Measurements from ENCODE around the gene STK17B. TPM values are rescaled to one million over a fixed set of nuclear protein-coding genes. Genes with fewer than 3 reads are reported as not detected.

The STK17B gene
- total RNA-seq (ENCODE audit: low replicate concordance) = 50.5 and 114 TPM in 2 replicates

DNA sequence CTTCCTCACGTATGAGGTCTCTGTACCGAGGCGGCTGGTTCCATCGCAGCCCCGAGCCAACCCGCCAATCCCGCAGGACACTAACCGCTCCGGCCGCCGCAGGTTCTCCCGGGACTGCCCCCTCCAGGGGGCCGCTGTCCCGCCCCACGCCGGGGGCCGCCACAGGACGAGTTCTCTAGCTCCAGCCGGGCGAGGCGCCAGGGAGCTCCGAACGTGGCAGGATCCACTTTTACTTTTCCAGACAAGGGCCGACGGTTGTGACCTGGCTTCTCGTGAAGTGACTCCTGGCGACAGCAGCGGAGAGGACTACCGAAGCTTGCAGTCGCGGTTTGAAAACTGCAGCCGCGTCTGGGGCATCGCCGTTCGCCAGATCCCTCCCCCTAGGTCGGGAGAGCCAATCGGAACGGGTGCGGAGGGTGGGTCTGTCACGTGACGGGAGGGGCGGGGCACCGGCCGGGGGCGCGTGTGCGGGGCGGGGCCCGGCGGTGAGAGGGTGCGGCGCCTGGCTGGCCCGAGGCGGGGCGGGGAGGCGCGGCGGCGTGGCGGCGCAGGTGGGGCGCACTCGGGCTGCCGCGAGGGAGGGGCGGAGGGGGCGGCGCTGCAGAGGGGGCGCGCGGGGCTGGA lies at the start of gene STK17B:
TSS of gene STK17B (minus strand) at position 331 of the 624 bp plus-strand sequence. CDS start 8,195 bp downstream, outside the sequence.
- peak within 1 kb of the TSS; percentile 89 for H3K4me3 ChIP-seq (ENCODE audit: low read depth, low read length)
- peak; percentile 89 for DNase-seq (ENCODE audit: low read depth)
- TF ChIP-seq CTCF (IDR thresholded peaks at IDR 0.05; ENCODE audit: insufficient read depth, low read length) = peak; percentile 20

GRCh38 chr2:196220671-196221070 lies 49.3 kb upstream of the STK17B start:
- no peak for DNase-seq (ENCODE audit: low read depth)
- no peak for TF ChIP-seq CTCF (IDR thresholded peaks at IDR 0.05; ENCODE audit: insufficient read depth, low read length)
- no peak overlapping the region for H3K4me3 ChIP-seq (ENCODE audit: low read depth, low read length)

DNA sequence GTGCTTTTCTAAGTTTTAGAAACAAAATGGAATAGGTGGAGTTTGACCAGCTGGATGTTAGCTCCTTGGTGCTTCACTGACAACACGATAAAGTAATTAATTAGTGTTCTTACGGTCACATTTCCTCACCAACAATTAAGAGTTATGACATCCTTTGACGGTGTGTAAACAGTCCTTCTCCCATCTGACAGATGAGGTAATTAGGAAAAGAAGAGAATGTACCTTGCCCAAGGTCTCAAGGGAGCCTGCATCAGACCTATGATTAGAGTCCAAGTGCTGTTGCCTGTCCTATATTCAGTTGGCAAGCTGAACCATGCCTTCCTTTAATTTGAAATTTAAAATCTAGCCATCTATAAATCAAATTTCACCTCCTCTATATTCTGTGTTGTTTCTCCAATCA lies 48.3 kb upstream of the STK17B start:
- H3K4me3 ChIP-seq (ENCODE audit: low read depth, low read length) = no peak overlapping the region
- DNase-seq (ENCODE audit: low read depth) = no peak
- no peak for TF ChIP-seq CTCF (IDR thresholded peaks at IDR 0.05; ENCODE audit: insufficient read depth, low read length)

GRCh38 chr2:196218106-196218505 lies 46.7 kb upstream of the STK17B start:
- no peak overlapping the region for H3K4me3 ChIP-seq (ENCODE audit: low read depth, low read length)
- TF ChIP-seq CTCF (IDR thresholded peaks at IDR 0.05; ENCODE audit: insufficient read depth, low read length) = no peak
- DNase-seq (ENCODE audit: low read depth) = no peak

DNA sequence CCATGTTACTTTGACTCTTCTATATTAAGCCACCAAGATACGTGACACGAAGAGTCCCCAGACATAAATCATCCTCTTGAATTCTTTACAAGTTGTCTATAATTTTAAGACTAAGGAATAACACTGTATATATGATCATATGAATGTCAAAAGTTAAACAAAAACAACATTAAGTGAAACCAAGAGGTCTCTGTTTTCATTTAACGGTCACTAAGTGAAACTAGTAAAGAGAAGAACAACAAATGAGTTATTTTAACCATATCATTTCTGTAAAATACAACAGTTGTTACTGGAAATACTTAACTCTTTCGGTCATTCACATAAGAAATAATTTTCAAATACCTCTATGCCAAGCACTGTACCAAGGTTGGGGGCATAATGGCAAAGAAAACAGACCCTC lies 45.7 kb upstream of the STK17B start:
- H3K4me3 ChIP-seq (ENCODE audit: low read depth, low read length) = no peak overlapping the region
- TF ChIP-seq CTCF (IDR thresholded peaks at IDR 0.05; ENCODE audit: insufficient read depth, low read length) = no peak

GRCh38 chr2:196215376-196215775 lies 44.0 kb upstream of the STK17B start:
- DNase-seq (ENCODE audit: low read depth) = no peak
- TF ChIP-seq CTCF (IDR thresholded peaks at IDR 0.05; ENCODE audit: insufficient read depth, low read length) = no peak
- no peak overlapping the region for H3K4me3 ChIP-seq (ENCODE audit: low read depth, low read length)

More for the DNA sequence above, 45.7 kb upstream of the STK17B start:
- DNase-seq (ENCODE audit: low read depth) = no peak

DNA sequence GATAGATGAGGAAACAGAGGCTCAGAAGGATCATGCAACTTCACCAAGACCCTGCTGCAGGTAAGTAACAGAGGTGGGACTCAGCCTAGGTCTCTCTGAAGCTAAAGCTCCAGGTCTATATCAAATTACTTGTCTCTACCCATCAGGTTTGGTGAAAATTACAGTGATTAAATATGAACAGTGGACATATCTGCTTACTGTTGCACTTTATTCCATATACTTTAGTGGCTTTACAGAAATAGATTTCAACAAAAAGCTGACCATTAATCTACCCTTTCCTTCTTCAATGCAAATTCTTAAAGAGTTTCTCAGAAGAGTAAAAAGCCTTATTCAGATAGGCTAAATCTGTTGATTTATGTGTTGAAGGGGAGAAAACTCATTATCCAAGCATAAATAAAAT lies 42.8 kb upstream of the STK17B start:
- no peak overlapping the region for H3K4me3 ChIP-seq (ENCODE audit: low read depth, low read length)
- no peak for DNase-seq (ENCODE audit: low read depth)
- TF ChIP-seq CTCF (IDR thresholded peaks at IDR 0.05; ENCODE audit: insufficient read depth, low read length) = no peak
